ENCODE measurements around the gene TCF19.
A peak's percentile ranks its signal among the peaks of the same experiment; 100 is the strongest.

Gene TCF19, protein sequence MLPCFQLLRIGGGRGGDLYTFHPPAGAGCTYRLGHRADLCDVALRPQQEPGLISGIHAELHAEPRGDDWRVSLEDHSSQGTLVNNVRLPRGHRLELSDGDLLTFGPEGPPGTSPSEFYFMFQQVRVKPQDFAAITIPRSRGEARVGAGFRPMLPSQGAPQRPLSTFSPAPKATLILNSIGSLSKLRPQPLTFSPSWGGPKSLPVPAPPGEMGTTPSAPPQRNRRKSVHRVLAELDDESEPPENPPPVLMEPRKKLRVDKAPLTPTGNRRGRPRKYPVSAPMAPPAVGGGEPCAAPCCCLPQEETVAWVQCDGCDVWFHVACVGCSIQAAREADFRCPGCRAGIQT

GRCh38 chr6:31158140-31158862, at the start of gene TCF19:
Gene TCF19, plus strand, starts transcription at chr6:31158589. Its CDS starts 881 bp downstream, at chr6:31159470.
- DNase-seq: peak; percentile 94

DNA sequence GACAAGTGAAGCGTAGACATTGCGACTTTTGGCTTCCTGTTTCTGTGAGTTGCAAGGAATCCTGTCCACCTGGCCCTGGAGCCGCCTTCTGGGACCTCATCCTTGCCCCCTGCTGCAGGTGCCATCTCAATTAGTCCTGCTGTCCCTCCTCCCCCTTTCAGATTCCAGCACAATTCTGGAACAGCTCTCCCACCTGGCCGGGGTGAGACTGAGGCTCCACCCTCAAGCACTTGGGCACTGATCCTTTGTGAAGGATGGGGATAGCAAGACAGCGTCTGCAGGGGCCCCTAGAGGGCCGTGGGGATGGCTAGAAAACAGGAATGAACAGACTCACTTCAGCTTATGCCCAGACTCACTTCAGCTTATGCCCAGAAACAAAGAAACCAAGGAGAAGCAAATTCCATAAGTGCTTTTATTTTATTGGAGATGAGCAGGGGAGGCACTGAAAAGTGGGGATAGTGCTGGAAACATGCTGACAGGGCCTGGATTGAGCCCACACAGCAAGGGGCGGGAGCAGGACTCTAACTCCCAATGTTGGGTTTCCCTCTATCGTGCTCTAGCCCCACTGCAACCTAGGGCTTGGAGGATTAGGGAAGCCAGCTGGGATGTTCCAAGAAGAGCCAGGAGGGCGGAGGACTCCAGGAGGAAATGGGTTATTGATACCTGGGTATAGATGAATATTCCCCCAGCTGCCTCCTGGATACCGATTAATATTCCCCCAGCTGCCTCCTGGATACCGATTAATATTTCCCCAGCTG, 47.4 kb upstream of the TCF19 start:
- no peak for DNase-seq

- DNase-seq: no peak
Observed at GRCh38 chr6:31111712-31112111, 46.7 kb upstream of the TCF19 start.

DNA sequence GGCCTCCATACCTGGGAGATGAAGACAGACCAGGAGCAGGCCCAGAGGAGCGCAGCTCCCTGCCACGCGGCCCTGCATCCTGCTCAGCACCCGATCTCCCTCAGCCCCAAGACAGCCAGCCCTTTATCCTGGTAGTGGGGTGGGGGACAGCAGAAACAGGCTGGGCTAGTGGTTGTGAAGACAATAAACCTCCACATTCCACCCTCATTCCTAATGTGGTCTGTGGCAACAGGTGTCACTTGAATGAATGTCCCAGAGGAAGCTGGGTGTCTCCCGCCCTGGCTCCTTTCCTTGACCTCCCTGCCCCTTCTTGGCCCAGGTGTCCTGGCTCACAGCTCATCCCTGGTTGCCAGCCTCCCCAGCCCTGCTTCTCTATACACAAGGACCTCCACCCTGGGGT, 45.9 kb upstream of the TCF19 start, which contains the start of gene C6orf15:
TSS of gene C6orf15 (minus strand) at position 98 of the 400 bp plus-strand sequence. CDS start at position 78, 20 bp downstream.
- DNase-seq: no peak

- no peak for DNase-seq
Observed at GRCh38 chr6:31113861-31114540, 44.4 kb upstream of the TCF19 start.

GRCh38 chr6:31114541-31114878, 43.9 kb upstream of the TCF19 start, which contains the start of gene PSORS1C1:
Gene PSORS1C1, plus strand, starts transcription at chr6:31114800. Its CDS starts 14,833 bp downstream, at chr6:31129633.
- no peak for DNase-seq

GRCh38 chr6:31114970-31115849, 43.2 kb upstream of the TCF19 start:
- DNase-seq: no peak

GRCh38 chr6:31115941-31116560, 42.3 kb upstream of the TCF19 start:
- DNase-seq: no peak

GRCh38 chr6:31116661-31117385, 41.6 kb upstream of the TCF19 start:
- no peak for DNase-seq

- no peak for DNase-seq
Observed at GRCh38 chr6:31118178-31118577, 40.2 kb upstream of the TCF19 start.

- no peak for DNase-seq
Observed at GRCh38 chr6:31120151-31120915, 38.1 kb upstream of the TCF19 start, which contains the start of gene CDSN. Gene CDSN, minus strand, starts transcription at chr6:31120446. Its CDS starts 27 bp downstream, at chr6:31120419.

- no peak for DNase-seq
Observed at GRCh38 chr6:31121131-31121790, 37.1 kb upstream of the TCF19 start.

DNA sequence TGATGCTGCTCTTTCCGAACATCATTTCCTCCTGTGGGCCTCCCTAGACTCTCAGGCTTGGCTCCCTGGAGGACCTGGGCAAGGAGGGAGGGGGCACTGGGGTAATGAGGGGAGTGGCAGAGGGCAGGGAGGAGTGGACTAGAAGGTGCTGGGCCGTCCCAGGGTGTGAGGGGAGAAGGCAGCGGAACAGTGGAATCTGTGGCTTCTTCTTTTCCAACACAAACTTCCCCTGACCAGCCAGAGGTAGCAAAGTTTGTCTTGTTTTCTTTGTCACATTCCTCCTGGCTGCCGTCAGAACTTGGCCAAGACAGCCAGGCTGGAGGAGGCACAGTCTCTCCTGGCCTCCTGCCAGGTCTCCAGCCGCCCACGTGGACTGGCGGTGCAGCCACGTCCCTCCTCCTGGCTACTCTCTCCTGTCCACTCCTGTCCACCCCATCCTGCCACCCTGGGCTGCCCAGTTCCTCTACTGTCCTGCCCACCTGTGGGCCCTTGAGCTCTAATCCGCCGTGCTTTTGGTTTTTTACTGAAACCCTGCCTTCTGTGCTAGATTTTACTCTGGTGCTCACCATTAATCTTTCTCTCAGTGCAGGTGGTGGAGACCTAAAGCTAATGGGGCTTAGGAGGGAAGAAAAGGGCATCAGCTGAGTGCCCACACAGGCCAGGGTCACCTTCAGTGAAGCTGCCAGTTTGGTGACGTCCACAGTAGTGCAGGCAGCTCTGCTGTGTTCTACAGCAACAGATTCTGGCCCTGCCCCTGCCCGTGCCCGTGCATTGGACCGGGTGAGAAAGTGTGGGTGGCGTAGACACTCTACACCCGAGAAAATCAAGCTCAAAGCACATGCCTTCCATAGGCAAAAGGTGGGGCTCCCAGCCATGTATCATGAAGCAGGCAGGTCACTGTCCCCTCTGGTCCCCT, 35.3 kb upstream of the TCF19 start:
- no peak for DNase-seq

- DNase-seq: no peak
Observed at GRCh38 chr6:31125162-31125561, 33.2 kb upstream of the TCF19 start.

- DNase-seq: no peak
Observed at GRCh38 chr6:31125586-31126363, 32.6 kb upstream of the TCF19 start.

DNA sequence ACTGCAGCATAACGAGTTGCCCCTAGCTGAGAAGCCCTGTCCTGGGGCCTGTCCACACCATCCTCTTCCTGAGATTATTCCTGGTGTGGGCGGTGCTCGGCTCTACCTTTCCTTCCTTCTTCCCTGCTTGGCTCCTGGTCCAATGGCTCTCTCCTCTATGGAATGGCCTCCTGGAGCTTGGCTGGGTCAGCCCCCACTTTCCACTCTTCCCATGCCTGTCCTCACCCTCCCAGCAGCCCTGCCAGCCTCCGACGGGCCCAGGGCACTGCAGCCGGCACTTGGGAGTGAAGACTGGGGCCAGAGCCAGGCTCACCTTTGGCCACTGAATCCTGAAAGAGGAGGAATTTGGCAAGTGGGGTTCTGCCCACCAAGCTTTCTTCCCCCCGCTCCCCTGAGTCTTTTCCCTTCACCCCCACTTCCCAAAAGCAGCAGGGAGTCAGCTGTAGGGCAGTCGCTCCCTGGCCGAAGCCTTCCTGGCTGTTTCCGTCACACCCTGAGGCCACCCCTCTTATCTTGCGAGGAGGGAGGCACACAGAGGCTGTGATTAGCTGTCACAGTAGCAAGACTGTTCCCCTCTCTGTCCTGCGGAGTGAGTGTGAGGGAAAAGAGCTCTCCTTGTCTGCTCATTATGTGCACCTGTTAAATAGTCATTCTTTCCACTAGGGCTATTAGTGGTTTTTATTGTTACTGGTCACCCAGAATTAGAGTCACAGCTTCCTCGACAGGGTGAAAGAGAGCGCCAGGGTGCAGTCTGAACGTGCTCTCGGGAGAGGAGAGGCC, 31.8 kb upstream of the TCF19 start:
- no peak for DNase-seq
